ENCODE measurements around the gene UST.
A peak's percentile ranks its signal among the peaks of the same experiment; 100 is the strongest.
"Not testable (repeated sequence)": the region's sequence is repeated elsewhere in the genome, so short reads cannot be mapped to it uniquely, and the experiment has no call there.

UST gene

GRCh38 chr6:148842296-148843019, 95.6 kb downstream of the UST start:
- DNase-seq = no peak

- DNase-seq = no peak
Measured at GRCh38 chr6:148845464-148845863, 98.6 kb downstream of the UST start.

GRCh38 chr6:148846778-148847761, 100.2 kb downstream of the UST start:
- no peak for DNase-seq

GRCh38 chr6:148848915-148849314, 102.1 kb downstream of the UST start:
- no peak for DNase-seq

- DNase-seq = not testable (repeated sequence)
Measured at GRCh38 chr6:148849449-148849848, 102.6 kb downstream of the UST start.

- no peak for DNase-seq
Measured at GRCh38 chr6:148850964-148851363, 104.1 kb downstream of the UST start.

- peak; percentile 16 to 24 for DNase-seq
Measured at GRCh38 chr6:148851683-148852556, 105.1 kb downstream of the UST start.

GRCh38 chr6:148852688-148853087, 105.9 kb downstream of the UST start:
- DNase-seq = no peak

GRCh38 chr6:148853113-148853512, 106.3 kb downstream of the UST start:
- not testable (repeated sequence) for DNase-seq

GRCh38 chr6:148854096-148854495, 107.3 kb downstream of the UST start:
- peak in 1 of 2 experiments; percentile 14 for DNase-seq

GRCh38 chr6:148854992-148855391, 108.2 kb downstream of the UST start:
- no peak for DNase-seq

GRCh38 chr6:148855744-148856143, 108.9 kb downstream of the UST start:
- DNase-seq = no peak

GRCh38 chr6:148857798-148858390, 111.1 kb downstream of the UST start:
- DNase-seq = no peak

GRCh38 chr6:148864132-148864531, 117.3 kb downstream of the UST start:
- DNase-seq = not testable (repeated sequence)

GRCh38 chr6:148864941-148865340, 118.1 kb downstream of the UST start:
- no peak for DNase-seq

- DNase-seq = no peak
Measured at GRCh38 chr6:148866657-148867268, 119.9 kb downstream of the UST start.

GRCh38 chr6:148867862-148868261, 121.0 kb downstream of the UST start:
- no peak for DNase-seq

GRCh38 chr6:148868314-148868713, 121.5 kb downstream of the UST start:
- no peak for DNase-seq

- DNase-seq = no peak
Measured at GRCh38 chr6:148868901-148869300, 122.1 kb downstream of the UST start.

- no peak for DNase-seq
Measured at GRCh38 chr6:148869585-148869984, 122.8 kb downstream of the UST start.

GRCh38 chr6:148873154-148873553, 126.3 kb downstream of the UST start:
- no peak for DNase-seq

- no peak for DNase-seq
Measured at GRCh38 chr6:148873868-148874267, 127.0 kb downstream of the UST start.
